T-helper 1 cell (primary cell): ENCODE measurements around the gene BBX.

ENCODE experiments used
- DNase-seq, 5 donors: peaks; one replicate each; pipeline ENCODE4 v3.0.0-alpha.2; 2012 to 2020

The BBX gene

DNA sequence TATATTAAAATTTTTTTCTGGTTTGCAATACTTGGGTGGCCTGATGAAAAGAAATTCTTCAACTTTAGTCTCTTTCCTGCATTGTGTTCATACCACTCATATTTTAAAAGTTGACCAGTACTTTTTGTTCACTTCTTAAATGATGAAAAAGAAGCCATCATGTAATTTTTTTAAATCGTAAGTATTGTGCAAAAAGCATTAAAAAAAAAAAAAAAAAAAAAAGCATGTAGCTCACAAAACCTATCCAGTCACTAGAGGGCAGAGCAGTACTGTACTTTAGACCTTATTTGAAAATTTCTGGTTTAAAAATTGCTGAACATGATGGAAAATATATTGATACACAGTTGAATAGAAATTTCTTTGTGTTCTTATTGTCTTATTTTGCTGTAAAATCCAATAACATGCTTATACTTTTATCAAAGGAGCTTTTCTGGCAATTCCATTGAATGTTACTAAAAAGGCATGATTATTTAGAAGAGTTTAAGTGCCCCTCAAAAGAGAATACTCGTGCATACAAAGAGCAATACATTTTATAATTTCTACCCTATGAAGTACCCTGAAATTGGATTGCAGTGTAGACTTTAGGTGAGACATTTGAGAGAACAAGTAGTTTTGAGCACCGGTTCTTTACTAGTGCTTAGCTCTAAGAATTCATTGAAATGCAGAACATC, 137.7 kb downstream of the BBX start:
- DNase-seq, result no peak

DNA sequence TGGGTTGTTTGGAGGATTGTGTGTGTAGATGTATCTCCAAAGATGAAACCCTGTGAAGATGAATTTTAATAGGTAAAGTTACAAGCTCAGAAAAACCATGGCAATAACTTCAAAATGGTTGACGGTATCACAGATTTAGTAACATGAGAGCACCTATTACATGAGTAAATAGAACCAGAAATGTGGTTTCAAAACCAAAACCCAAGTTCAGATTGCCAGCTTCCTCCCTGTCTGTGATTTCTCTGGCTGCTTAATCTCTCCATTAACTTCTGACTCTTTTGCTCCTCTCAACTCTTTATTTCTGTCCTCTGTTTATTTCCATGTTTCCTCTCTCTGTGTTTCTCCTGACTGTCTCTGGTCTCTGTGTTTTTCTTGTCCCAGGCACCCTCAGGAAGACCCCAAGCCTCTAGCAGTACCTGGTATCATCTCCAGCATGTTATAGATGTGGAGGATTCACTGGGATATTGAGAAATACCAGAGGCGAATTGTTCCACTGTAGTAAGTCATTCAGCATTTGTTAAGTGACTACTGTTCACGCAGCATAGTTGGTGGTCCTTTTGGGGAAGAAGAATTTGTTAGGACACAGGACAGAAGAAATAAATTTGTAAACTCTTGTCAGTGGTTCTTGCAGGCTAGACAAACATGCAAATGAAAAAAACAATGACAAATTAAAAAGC, 138.8 kb downstream of the BBX start:
- DNase-seq, result peak in 1 of 5 donors; percentile 23

DNA sequence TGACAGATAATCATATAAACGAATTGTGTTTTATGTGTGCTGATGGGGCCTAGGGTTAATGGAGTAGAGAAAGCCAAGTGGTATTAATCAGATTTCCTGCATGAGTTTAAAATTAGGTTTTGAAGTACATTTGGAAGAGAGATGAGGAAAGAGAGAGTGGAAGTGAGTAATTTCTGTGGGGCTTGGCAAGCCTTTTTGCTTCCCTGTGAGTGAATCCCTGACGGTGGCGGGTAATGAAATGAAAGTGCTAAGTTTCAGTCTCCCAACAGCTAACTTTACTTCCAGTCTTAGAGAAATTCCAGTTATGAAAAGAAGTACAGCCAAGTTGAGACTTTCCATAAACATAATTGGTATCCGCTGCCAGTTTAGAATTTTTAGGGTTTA, 139.4 kb downstream of the BBX start:
- DNase-seq, result no peak

DNA sequence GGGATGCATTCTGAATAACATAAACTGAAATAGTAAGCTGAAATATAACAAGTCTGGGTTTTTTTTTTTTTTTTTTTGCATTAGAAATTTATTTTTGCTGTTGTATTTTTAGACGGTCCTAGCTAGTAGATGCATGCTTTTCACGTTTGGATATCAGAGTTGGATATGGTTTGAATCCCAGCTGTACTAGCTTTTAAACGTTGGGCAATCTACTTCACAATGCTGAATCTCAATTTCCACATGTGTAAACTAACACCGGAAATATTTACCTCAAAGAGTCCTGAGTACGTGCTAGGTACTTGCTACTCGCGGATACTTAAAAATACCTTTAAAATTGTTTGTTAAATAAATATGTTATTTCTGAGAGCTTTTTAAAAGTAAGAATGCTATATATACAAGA, 139.8 kb downstream of the BBX start:
- DNase-seq, result no peak

DNA sequence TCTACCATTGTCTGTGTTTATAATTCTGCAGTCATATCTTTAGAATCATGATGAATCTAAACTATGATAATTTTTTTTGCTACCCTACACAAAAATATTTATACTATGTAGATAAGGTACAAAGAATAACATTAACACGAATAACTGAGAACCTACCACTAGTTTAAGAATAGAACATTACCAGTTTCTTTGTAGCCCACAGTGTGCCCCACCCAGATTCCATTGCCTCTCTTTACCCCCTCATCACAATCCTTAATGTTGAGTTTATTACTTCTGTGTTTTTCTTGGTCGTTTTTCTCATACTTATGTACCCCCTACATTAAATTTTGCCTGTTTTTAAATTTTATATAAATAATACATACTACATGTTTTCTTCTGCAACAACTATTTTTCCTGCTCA, 140.5 kb downstream of the BBX start:
- DNase-seq, result no peak

DNA sequence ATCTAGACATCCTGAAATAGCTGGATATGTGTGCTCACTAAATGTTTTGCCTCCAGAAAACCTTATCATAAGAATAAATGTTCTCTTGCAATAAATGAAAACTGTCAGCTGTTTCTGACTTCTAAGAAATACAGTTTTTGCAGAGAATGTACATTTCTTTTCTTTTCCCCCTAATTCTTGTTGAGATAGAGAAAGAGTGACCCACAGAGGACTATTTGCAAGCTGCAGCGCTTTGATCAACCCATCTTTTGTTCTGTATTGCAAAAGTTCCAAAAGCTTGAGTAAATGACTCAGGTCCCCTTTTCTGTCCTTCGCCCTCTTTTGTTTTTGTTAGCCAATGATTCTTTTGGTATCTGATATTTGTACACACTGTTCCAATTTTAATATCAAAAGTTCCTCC, 141.9 kb downstream of the BBX start:
- DNase-seq, result no peak

DNA sequence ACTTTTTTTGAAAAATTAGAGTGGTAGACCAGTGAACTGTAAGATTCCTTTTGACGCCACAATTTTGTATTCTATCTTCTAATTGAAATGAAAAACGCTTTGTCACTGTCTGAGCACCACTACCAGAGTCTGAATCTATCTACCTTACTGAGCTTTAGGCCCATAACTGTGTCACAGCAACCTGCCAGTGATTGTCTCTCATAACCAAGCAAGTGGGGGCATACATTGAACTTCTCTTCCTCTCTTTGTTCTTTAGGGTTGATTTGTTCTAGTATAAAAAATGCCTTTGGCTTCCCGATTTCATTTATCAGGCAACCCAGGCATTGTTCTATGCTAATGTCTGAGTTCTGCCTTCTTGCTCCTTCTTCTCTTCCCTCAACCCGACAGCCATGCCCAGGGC, 142.6 kb downstream of the BBX start:
- DNase-seq, result no peak

DNA sequence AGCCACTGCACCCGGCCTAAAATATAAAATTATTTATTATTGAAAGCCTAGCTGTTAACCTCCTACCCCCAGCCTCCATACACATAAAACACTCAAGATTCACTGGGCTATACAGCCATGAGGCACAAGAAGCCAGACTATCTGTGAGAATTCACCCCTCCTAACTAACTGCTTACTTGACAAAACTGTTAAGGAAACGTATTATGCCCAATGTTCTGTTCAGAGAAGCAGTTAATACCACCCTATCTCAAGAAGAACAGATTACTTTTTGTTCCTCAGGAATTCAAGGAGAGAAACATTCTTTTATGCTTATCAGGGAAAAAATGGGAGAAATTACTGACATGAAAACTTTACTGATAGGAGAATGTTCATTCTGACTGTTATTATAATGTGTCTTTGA, 144.1 kb downstream of the BBX start:
- no peak for DNase-seq

DNA sequence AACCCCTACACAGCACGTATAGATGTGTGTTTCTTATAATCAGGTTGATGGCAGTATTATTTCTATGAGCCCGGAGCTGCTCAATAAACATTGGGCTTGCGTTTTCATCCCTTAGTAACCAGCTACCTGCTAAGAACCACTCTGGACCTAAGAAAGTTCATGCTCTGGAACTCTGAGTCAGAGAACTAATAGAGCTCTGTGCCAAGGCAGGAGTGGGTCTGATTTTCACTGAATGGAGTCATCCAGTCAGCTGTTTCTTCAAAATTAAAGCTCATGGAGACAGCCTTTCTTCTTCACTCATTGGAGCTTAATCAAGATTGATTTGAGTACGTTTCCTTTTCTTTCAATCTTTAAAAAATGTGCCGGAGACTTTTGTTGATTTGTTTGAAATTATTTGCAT, 145.7 kb downstream of the BBX start:
- DNase-seq, result no peak

DNA sequence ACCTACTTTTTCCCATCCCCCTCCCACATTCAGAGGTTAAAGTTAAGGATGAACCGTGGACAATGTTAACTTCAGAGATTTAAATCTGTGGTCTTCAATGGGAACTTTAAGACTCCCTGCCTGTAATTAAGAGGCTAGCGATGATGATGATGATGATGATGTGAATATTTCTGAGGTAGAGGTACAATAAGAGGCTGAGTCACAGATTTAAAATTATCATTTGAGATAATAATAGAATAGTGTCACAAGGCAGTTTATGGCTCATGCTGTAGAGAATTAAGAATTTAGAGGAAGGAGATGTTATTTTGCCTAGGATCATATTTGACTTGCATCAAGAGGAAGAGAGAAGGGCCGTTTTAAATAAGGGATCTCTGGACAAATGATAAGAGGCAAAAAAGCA, 146.2 kb downstream of the BBX start:
- no peak for DNase-seq

DNA sequence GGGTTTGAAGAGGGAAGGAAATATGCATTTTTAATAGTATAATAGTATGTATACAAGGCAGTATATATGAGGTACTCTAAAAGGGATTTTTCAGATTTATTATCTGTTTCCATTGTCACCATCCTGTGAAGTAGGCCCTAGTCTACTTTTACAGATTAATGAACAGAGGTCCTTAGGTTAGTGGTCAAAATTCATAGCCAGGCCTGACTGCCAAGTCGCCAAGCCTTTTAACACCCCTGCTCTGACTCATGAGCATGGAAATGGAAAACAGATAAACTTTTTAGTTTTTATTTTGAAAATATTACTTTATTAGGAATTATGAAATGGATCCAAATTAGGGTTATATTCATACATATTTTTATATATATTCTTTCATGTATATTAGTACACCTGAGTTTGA, 146.9 kb downstream of the BBX start:
- DNase-seq, result no peak

DNA sequence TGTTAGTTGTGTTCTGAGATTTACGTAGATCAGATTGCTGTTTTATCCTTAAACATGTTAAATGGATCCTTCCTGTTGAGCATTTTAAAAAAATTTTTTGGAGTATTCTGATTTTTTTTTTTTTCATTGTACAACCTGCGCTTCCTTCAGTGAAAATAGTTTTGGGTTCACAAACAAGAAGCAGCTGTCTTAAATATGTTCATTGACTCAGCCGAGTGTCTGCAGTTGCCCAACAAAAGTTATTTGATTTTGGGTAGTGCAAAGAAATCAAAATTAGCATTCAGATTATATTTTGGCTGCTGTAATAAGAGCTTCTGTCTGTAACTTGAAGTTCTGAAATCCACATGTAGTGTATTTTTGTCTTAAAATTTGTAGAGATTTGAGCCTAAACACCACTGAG, 148.2 kb downstream of the BBX start:
- DNase-seq, result no peak

DNA sequence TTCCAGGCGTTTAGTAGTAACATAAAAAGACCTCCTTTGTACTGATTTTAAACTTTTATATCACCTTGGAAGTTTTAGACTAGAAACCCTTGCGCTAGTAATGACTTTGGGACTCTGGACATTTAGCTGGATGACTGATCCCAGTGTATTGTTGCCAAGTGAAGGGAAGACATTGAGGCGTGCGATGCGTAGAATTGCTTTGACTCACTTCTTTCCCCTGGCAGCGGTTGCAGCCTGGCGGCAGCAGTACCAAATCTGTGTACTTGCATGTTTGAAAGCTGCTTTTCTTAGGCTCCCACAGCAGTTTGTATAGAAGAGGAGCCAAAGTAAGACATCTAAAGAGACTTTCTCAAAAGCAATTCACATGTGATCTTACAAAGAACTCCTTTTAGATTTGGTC, 151.6 kb downstream of the BBX start:
- no peak for DNase-seq

DNA sequence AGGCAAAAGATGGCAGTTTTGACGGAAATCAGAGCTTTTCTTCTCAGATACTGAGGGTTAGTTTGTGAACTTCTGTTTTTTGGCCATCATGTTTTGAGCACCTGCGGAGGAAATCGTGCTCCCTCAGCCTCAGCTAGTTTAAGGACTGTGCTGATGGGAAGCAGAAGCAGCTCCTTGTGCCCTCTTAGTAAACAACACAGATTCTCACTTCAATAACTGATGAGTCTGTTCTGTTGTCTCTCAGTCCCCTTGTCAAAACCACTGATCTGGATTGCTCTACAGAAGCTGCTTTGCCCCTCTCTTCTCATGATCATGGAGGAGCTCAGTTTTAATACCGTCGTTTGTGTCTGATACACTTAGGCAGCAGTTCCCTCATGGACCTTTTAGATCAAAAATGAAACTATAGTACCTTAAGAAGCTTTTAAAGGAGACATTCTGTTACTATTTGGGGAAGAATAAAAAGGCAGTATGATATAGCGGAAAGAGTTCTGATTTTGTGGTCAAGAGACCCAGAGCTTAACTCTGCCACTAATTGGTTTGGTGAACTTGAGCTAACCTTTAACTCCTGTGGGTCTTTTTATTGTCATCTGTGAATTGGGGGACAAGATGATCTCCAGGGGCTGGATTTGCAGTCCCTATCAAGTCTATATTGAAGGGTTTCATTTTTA, 152.6 kb downstream of the BBX start:
- DNase-seq, result no peak

DNA sequence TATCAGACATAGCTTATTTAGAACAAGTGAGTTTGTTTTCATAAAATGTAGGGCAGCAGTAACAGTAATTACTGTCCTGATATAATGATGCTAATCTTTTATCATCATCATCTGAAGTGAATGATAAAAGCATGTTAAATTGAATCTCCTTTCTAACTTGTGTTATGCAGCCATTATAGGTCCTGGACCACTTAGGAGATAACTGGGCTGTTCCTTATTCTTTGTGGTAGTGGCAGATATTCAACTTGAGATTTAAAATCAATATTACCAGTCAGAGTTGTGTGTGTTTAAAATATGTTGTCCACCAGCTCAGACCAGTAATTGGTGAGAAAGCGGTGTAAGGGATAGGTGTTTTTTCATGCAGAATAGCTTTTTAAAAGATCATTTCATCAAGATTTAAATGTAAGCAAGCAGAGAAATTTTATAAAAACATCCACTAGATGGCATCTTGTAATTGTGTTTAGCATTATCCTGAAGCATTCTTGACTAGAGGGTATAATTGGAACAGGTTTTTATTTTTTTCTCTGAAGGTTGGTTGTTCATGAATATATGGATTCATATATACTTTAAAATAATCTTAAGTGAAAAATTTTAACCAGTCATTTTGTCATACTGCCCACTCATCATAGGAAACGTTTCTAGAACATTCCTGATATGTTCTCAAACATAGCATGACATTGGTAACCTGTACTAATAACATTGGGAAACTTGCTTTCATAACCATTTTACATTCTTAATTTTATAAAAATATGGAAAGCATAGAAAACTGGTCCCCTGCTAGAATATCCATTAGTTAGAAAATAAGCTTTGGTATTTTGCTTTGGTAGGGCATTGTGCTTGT, 153.9 kb downstream of the BBX start:
- no peak for DNase-seq

DNA sequence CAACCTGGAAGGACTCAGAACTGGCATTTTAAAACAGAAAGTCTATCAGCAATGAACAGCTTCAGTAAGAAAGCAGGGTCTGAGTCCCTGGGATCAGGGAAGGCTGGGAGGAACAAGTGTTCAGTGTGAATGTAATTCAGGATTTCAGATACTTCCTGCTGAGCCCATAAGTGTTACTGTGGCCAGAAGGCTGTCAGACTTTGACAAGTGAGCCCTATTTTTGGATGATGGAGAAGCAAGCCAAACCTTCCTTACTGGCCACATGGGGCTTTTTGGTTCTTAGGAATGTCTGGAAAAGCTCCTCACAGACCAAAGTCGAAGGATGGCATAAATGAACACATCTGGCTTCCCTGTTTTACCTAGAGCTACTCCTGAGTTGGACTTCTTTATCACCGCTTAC, 157.2 kb downstream of the BBX start:
- DNase-seq, result no peak

DNA sequence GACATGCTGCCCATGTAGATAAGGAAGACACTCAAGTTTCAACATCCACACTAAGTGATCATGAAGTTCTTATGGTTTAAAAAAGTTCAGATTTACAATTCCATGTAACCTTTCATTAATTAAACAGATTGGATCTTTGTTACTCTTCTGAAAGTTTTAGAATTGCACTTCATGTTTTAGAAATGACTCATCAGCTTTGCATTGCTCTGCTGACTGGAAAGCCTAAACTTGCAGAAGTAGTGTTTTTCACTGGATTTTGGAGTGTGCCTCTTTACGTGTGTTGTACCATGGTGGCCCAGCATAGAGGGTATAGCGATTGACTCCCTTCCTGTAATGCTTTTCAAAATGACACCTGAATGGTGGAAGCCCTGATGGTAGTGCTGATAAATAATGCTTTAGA, 157.9 kb downstream of the BBX start:
- DNase-seq, result peak in 1 of 5 donors; percentile 12

DNA sequence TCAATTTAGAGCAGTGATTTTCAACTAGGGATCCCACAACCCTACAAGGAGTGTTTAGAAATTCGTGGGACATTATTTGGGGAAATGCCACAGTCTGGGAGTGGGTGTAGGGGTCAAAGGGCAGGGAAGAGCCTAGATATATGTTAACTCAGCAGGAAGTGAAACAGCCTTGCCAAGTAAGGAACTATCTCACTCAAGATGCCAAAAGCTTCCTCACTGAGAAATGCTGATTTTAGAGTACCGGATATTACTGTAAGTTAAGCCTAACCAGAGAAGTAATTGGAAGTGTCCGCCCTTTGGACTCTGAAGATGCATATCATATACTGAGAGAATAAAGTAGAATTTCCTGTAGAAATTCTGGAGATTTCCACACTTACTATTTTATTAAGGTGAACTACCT, 158.6 kb downstream of the BBX start:
- no peak for DNase-seq

DNA sequence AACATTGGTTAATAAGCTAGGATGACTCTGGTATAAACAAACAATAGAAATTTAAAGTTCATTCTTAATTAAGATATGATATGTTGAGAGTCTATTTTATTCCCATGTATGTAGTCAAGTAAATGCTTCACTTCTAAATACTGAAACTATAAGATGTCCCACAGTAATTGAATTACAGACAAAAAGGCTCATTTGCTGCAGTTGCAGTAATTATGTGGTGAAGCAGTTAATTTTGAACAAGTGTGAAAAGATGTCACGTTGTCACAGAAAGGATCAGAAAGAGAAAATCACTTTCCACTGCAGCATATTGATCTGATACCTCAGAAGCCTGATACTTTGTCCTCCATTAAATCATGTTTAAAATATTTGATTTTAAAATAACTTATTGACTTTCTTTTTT, 159.8 kb downstream of the BBX start:
- DNase-seq, result no peak

DNA sequence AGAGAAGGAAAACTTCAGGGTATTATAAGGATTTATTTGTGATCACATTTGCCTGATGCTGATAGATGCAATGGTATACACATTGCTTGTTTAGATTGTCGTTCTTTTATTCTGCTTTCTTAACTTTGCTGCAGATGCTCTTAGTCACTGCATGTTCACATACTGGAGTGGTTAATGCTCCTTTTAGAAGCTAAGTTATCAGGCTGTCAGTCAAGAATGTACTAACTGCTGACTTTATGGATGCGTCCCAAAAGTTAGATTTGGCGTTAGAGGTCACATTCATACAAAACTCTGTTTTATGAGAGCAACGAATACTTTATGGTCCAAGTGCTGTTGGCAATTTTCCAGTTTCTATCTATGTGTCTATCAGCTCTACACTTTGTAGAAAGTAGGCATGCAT, 160.7 kb downstream of the BBX start:
- no peak for DNase-seq

DNA sequence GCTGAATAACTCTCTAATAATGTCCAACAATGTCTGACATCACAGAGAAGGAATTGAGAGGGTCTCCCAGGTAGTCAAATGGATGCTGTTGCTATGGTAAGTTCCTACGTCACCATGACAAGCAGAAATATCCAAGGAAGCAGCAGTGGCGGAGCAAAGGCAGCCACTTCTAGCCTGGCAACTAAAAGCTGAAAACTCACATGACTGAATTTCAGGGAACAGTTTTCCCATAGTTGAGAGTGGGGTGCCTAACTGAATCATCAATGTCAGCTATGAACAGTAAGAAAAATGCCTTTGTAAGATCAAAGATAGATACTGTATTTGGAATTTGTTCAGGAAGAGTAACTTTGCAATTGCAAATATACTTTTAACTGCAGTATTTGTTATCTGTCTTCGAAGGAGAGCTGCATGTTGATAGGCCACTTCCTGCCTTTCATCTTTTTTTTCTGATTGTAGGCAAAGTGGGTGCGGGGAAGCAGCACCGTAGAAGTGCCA, 161.7 kb downstream of the BBX start:
- DNase-seq, result no peak

DNA sequence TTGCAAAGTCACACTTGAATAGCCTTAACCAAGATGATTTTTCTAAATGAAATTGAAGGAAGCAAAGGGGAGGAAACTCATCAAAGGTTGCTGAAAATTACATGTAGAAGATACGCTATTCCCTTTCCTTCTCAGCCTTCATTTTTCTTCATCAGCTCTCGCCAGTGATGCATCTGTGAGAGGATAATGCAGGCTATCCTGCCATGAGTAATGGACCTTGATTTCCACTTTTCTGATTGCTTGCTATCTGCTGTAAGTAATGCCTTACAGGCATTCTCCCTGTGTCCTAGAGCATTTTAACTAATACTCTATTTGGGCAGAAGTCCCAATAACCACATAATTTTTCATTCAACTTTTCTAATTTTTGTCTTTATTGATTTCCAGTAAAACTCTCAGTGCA, 162.6 kb downstream of the BBX start:
- no peak for DNase-seq

DNA sequence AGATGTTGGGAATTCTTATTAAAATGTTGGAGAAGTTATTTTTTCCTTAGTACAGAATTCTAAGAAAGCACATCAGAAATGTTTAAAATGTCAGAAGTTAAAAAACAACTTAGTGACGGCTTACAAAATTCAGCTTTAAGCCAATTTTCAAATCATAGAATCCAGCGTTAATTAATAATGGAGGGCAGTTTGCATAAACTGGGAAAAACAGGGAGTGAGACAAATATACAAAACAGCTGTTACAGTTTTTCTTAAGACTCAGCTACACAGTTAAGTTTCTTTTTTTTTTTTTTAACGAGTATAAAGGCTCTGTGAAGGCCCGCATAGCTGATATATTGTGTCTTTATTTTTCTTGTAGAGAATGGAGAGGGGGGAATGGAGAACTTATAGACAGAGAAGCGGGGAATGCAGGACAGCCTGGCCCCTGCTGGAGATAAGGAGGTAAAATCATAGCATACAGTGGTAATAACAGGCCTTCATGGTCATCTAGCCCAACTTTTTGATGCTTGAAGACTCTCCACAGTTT, 164.4 kb downstream of the BBX start:
- no peak for DNase-seq
